ENCODE results near the gene CNTN6.

CNTN6 gene

GRCh38 chr3:1092771-1093170 lies at the start of gene CNTN6:
Gene CNTN6 (plus strand): TSS chr3:1093024. CDS start chr3:1148009, 54,985 bp downstream.
- DNase-seq (ENCODE audit: low read depth in 3 of 3): no peak

- DNase-seq (ENCODE audit: low read depth in 3 of 3): no peak
These were observed 44.3 kb upstream of the CNTN6 start for GRCh38 chr3:1048558-1048957.

DNA sequence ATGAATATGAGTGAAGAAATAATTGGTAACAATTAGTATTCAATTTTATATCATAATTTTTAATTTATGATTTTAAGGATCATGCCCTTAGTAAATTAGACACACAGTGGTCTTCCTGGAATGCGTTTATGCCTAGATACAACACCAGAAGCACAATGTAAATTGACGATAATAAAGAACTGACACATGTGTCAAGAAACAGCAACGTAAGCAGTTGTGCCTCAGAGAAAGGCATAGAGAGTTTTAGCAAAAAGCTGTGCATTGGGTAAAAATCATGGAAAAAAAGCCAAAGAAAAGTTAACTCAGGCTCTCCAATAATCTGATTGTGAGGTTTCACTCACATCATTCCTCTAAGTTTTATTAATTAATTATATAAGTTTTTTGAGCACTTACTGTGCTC lies 37.0 kb upstream of the CNTN6 start:
- no peak for DNase-seq (ENCODE audit: low read depth in 3 of 3)

DNA sequence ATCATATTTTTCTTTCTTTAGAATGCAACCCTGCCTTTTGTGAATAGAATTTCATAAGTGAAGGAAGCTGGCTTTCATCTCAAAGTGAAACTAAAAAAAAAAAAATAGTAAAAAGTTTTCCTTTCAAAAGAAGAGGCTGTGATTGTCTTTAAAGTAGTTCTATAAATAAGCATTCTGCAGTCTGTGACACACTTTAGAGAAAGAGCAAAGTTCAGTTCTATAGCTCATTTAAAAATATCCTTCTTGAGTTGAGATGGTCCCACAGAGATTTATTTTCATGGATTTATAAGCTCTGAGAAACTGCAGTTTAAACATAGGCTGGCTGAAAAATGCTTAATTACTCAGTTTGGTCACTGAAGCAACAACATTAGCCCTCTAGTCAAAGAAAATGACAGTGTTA lies 36.1 kb upstream of the CNTN6 start:
- no peak for DNase-seq (ENCODE audit: low read depth in 3 of 3)

GRCh38 chr3:1057436-1057835 lies 35.4 kb upstream of the CNTN6 start:
- DNase-seq (ENCODE audit: low read depth in 3 of 3): no peak

- no peak for DNase-seq (ENCODE audit: low read depth in 3 of 3)
These were observed 23.8 kb upstream of the CNTN6 start for GRCh38 chr3:1068985-1069384.

DNA sequence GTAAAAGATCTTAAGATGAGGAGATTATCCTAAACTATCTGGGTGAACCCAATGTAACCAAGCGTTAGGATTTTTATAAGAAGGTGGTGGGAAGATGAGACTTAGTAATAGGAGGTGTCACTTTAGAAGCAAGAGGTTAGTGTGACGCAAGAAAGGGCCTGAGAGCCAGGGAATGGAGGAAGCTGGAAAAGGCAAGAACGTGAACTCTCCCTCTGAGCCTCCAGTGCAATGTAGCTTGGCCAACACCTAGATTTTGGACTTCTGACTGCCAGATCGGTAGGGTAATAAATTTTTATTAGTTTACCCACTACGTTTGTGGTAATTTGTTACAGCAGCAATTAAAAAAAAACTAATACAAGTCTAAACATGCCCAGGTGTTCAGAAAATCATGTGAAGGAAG lies 20.8 kb upstream of the CNTN6 start:
- no peak for DNase-seq (ENCODE audit: low read depth in 3 of 3)

GRCh38 chr3:1079662-1080061 lies 13.2 kb upstream of the CNTN6 start:
- DNase-seq (ENCODE audit: low read depth in 3 of 3): no peak

DNA sequence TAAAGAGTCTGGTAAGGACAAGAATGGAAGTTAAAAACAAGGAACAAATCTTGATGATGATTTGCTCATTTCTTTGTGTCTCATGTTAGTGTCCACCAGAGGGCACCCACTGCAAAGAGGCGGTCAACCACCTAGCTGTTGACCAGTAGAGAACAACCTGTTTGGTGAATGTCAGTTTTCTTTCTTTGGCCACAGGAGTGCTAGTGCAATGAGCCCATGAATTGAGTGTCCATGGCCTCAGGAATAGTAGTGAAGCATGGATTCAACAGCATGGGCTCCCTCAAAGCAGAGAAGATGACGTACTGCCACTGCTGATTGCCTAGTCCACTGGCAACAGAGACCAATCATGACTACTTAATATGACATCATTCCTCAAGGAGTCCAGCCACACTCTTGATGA lies 10.7 kb upstream of the CNTN6 start:
- peak in 1 of 3 donors; percentile 0 for DNase-seq (ENCODE audit: low read depth in 3 of 3)

DNA sequence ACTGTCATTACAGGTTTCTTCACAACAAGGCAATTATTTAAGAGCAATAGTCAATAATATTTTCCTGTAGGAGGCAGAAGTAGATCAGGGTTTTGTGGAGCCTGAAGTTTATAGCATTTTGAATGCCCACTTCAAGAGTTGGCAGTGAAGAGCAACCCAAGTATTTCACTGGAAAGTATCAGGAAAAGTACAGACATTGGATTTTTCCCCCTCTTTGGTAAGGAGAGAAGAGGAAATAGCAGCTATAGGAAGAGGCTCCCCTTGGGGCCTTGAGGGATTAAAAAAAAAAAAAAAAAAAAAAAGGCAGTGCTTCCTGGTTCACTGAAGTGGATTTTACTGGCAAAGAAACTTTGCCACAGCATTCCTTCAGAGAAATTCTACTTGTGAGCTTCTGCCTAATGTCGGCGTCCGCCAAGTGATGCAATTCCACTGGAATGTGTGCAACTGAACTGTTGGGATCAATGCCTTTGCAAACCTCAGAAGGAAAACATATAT lies 5.7 kb upstream of the CNTN6 start:
- DNase-seq (ENCODE audit: low read depth in 3 of 3): no peak

DNA sequence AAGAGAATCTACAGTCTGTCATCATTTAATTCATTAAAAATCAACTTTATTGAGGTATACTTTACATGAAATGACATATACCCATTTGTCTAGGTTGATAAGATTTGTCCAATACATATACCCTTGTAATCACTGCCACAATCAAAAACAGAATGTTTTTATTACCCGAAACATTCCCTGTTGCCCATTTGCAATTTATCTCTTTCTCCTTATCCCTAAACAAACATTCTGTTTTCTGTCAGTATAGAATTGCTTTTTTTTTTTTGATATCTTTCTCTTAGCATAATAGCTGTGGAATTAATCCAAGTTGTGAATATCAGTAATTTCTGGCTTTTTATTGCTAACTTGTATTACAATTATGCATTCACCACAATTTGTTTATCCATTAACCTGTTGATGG lies 4.3 kb upstream of the CNTN6 start:
- no peak for DNase-seq (ENCODE audit: low read depth in 3 of 3)

DNA sequence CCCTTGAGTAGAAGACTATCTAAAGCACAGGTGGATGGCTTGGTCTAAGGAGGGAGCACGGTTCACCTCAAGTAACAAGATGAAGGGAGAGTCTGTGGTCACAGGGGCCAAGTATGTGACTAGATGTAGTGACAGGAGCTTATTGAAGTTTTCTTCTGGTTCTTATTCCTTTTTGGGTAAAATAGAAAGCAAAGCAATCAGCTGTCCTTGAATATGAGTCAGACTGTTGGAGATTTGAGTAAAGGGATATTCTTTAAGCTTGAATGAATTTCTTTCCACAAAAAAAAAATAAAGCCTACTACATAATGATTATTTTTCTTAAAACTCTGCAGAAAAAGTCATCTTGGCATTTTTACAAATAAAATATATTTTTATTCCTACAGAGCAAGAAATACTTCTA lies 1.5 kb upstream of the CNTN6 start:
- DNase-seq (ENCODE audit: low read depth in 3 of 3): no peak

- DNase-seq (ENCODE audit: low read depth in 3 of 3): no peak
These were observed 763 bp upstream of the CNTN6 start for GRCh38 chr3:1092061-1092460.

DNA sequence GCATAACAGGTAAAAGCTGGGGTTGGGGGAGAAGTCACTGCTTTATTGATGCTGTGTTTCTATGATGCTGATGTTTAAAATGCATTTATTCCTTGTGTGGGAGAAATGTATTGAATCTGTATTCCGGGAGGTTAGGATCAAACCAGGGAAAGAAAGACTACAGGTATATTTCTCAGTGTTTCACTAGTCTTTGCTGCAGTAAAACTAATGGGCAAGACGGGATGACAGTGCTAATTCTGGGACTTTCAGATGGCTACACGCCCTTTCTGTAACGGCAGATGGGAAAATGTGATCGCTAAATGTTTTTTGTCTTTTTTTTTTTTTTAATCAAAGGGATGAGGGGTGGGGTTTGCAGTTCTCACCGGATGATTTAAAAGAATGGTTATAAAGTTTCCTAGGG lies 393 bp downstream of the CNTN6 start:
- no peak for DNase-seq (ENCODE audit: low read depth in 3 of 3)

- DNase-seq (ENCODE audit: low read depth in 3 of 3): no peak
These were observed 10.7 kb downstream of the CNTN6 start for GRCh38 chr3:1103525-1103924.

- no peak for DNase-seq (ENCODE audit: low read depth in 3 of 3)
These were observed 25.1 kb downstream of the CNTN6 start for GRCh38 chr3:1117843-1118473.

- no peak for DNase-seq (ENCODE audit: low read depth in 3 of 3)
These were observed 38.3 kb downstream of the CNTN6 start for GRCh38 chr3:1131166-1131565.

GRCh38 chr3:1135194-1135593 lies 42.4 kb downstream of the CNTN6 start:
- DNase-seq (ENCODE audit: low read depth in 3 of 3): no peak

DNA sequence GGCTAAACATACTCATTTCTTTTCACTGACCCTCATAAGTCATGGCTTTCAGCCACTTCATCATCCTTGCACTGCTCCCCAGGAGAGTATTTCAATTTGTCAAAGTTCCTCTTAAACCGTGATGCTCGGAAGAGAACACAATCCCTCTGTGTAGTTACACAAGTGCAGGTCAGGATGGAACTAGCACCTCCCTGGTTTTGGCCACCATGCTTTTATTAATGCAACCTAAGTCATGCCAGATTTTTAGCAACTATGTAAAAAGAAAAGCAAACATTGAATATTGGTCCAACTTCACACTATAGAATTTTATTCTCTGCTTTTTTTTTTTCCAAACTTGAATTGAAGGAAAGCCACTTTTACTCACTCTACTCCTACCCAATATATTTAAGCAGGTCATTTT lies 45.2 kb downstream of the CNTN6 start:
- DNase-seq (ENCODE audit: low read depth in 3 of 3): no peak

DNA sequence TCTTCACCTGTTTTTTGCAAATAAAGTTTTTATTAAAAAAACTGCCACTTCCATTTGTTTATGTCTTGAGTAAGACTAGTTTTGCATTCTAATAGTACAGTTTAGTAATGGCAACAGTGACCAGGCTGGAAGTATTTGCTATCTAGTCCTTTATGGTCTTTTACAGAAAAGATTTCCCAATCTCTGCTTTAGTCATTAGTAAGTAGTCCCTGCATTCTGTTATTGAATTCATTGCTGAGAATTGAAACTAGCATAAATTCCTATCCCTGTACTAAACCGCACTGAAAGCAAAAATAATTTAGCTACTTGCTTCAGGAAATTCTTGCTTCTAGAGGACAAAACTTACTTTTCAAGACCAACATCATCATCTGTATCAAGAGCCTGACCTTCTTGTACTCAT lies 46.2 kb downstream of the CNTN6 start:
- DNase-seq (ENCODE audit: low read depth in 3 of 3): no peak

GRCh38 chr3:1147326-1147725 lies 54.5 kb downstream of the CNTN6 start:
- DNase-seq (ENCODE audit: low read depth in 3 of 3): no peak

DNA sequence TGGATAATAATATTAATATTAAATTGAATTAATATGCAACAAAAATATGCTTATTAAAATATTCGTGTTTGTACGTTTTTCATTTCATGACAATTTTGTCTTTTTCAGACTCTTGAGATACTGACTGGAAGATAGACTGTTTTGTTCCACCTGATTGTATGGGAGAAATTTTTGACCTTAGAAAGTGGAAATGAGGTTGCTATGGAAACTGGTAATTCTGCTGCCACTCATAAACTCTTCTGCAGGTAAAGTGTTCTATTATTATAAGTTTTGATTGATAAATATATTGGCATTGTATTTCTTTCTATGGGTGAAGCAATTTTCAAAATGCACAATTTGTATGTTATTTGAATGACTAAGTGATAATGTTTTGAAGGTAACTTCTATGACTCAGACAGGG lies 55.0 kb downstream of the CNTN6 start:
- DNase-seq (ENCODE audit: low read depth in 3 of 3): no peak

- DNase-seq (ENCODE audit: low read depth in 3 of 3): no peak
These were observed 71.3 kb downstream of the CNTN6 start for GRCh38 chr3:1164101-1164500.

- no peak for DNase-seq (ENCODE audit: low read depth in 3 of 3)
These were observed 78.5 kb downstream of the CNTN6 start for GRCh38 chr3:1171320-1171719.

All from stimulated activated CD4-positive, alpha-beta T cell treated with anti-CD3 and anti-CD28 coated beads, TNF-alpha, amount 100 ng/mL, for 48 hours (primary cell).